ENCODE measurements around the gene IRF4.

Gene IRF4

DNA sequence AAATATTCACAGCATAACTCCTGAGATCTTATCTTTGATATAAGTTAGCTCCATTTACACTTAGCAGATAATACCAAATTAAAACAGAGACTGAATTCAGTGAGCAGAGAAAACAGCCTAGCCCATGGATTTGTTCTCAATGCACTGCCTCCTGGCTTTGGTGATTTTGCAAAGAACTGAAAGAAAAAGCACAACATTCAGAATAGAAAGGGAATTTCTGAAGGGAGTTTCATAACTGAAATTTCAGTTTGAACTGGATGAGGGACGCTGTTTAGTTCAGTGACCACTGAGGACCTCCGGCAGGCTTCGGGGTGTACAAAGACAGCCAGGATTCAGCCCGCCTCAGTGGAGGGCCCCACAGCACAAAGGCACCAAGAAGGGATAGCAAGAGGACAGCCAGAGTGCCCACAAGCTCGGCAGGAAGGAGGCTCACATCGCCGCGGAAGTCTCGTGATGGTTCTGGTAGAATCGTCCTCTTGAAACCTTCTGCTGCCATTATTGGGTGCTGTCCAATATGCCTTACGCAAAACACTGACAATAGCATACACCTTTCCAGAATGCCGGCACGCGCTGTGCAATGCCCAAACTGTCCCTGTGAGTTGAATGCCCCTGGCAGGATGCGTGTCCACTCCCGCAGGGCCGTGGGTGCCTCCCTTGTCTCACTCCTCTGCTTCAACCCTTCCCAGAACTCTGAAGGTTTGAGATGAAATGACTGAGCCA lies 9.7 kb upstream of the IRF4 start:
- no peak for DNase-seq (ENCODE audit: low read depth in 4 of 4, low spot score in 1 of 4)

DNA sequence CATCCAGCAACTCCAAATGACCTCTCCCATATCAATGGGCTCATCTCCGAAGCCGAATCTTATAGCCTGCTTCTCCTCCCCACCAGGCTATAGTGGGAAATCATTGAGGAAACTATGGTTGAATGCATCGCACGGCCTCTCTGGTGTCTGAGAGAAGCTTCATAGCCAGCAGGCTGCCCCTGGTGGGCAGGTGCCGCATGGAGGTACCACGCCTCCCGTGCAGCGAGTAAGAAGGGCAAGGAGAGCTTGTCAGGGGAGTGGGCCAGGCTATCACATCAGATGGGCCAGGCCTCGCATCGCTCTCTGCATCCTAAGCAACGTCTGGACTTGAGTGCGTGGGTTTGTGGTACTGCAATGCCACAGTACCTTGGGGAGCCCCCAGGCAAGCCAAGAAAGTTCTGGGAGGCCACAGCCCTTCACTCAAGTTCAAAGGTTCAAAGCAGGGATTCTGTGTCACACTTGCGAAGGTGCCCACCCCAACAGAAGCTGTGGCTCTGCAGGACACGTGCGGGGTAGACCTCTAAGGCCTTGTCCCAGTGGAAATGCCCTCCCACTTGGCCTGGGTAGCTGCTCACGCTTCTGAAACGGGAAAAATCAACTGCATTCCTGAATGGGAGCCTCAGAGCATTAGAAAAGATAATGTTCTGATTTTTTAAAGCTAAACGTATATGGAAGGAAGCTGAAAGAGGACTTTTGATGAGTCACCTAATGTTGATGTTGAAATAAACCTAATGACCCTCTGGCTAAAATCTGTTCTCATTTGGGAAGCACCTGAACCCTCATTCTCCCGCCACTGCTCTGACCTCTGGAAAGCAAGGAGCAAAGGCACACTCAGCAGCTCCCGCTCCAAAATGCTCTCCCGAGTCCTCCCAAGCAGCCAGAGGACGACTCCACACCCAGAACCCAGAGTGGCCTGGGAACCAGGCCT lies 8.4 kb upstream of the IRF4 start:
- no peak for DNase-seq (ENCODE audit: low read depth in 4 of 4, low spot score in 1 of 4)

DNA sequence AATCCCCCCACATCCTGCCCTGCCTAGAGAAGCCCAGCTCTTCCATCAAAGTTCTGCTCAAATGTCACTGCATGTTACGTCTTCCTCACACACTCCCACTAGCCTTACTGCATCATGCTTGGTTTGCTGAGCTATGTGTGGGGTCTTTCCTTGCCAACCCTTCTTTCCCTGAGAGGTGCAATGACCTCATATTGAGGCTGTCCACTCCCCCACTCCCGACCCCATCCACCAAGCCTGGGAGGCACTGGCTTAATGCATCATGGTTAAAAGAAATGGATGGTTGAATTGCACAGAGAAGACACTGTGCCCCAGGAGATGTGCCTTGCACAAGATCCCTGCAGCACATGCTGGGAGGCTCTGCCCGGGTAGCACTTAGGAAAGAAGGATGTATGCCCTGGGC lies 7.7 kb upstream of the IRF4 start:
- DNase-seq (ENCODE audit: low read depth in 4 of 4, low spot score in 1 of 4) = no peak

DNA sequence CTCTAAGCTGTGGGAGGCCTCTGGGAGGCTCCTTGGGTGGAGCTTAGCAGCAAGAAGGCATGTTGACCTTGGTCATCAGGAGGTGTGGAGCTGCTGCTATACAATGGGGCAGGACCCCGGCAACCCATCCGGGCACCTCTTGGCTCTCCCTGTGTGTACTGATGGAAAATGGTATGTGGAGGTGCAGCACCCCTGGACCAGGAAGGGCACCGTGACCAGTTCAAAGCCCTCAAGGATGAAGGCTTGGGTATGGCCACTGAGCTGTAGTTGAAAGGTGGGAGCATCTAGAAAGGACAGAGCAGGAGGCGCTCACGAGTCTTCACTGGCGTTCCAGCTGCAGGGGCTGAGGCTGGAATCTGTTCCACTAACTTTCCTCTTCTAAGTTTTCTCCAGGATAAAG lies 6.7 kb upstream of the IRF4 start:
- no peak for DNase-seq (ENCODE audit: low read depth in 4 of 4, low spot score in 1 of 4)

DNA sequence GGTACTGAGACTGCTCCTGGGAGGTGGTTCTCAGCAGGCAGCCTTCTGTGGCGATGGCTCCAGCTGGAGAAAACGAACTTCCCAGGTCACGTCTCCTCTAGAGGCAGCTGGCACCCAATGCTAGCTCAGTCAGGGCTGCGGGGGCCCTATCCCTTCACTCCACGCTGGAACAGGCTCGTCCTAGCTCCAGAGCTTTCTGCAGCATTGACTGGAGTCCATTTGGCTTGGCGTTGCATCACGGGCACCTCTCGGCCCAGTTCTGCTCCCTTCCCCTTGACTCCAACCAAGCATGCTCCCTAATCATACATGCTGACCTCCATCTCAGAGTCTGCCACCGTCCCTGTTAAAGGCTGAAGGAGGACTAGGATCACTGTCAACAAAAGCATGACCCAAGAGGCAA lies 5.9 kb upstream of the IRF4 start:
- no peak for DNase-seq (ENCODE audit: low read depth in 4 of 4, low spot score in 1 of 4)

DNA sequence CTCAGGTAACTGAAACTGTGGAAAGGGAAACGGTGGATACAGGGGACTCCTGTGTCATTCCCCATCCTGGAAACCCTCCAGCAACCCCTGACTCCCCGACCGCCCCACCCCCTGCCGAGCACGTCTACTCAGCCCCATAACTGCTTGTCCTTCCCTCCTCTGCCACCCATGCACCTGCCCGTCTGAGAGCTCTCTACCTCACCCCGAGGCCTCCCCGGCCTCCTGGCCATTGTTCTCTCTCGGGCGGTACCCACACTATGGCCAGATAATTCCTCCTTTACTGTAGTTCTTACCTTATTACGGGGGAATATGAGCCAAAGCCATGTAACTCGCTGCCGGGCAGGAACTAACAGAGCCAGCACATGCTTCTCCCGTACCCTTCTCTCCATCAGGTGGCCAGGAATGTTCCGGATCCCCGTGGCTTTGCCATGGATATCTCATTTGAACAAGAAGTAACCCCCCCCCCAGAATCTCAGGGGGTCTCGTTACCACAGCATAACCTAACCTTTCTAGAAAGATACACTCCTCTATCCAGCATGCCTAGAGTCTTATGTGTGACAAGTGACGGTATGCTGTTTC lies 4.8 kb upstream of the IRF4 start:
- no peak for DNase-seq (ENCODE audit: low read depth in 4 of 4, low spot score in 1 of 4)

DNA sequence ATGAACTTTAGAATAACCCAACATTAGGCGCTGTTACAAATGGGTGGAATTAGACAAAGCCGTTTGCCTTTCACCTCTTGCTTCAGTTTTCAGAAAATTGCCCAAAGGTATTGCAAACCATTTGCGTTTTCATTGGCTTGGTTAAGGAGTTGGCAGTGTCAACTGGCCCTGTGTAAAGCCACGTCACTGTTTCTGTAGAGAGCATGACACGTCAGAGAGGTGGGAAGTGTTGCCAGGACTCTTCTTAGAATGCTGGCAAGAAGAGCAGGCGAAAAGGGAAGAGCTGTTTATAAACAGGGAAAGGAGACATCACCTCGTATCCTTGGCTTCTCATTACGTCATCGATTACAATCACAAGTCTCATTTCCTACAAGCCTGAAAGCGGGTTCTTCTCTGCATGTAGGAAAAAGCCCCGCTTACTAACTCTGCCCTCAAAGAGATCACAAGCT lies 4.2 kb upstream of the IRF4 start:
- no peak for DNase-seq (ENCODE audit: low read depth in 4 of 4, low spot score in 1 of 4)

DNA sequence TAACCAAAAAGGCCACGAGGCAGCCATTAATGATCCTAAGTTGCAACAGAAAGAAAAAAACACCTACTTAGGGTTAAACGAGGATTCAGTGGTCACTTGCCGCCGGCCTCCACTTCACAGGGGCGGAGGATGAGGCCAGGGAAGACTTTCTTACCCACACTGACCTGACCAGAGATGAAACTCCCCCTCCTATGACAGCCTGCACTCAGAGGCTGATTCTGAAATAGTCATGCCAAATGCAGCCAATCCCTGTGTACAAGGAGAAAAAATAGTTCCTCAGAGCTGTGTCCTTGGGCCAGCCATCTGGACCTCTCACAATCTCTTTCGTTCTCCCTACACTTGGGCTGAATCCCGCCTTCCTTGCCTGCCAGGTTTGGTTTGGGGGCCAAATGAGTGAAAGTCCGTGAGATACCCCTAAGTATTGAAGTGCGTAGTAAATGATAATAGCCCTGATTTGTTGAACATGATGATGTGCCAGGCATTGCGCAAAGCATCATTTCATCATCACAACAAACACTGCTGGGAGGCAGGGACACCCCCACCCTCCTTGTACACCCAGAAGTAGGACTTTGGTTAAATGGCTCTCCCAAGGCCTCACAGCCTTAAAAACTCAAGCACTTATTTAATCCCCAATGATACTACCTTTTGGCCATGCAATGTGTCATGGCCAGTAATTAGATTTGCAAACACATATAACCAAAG lies 3.2 kb upstream of the IRF4 start:
- no peak for DNase-seq (ENCODE audit: low read depth in 4 of 4, low spot score in 1 of 4)

DNA sequence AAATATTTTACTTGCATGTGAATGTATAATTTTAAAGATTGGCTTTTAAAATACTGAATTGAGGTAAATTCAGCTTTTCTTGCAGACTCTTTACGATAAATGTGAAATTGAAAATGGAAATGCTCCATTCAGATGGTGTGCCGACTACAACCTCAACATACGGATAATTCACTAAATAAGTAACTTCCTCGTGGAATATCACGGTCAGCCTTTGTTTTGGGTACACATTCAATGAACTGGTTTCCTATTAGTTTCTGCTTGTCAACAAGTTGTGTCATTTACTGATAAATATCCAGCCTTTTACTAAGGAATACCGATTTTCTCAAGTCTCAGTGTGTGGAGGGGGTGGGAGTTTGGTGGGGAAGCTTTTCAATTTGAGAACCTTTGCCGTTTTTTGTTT lies 2.4 kb upstream of the IRF4 start:
- DNase-seq (ENCODE audit: low read depth in 4 of 4, low spot score in 1 of 4) = no peak

DNA sequence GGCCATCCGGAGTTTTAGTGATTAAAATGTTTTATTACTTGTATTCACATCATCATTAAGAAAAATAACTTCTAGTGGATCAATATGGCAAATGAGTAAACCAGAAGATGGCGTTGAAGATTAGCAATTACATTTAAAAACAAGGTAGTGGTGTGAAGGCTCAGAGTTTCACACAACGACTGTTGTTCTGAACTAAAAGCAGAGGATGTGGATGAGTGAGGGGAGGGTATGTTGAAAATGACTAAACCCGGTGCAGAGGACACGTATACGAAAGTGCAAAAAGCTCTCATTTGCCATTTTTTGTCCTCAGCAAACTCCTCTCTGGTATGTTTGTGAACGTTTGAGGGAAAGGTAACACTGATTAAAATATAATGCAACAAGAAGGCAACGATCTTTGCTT lies 1.9 kb upstream of the IRF4 start:
- no peak for DNase-seq (ENCODE audit: low read depth in 4 of 4, low spot score in 1 of 4)

DNA sequence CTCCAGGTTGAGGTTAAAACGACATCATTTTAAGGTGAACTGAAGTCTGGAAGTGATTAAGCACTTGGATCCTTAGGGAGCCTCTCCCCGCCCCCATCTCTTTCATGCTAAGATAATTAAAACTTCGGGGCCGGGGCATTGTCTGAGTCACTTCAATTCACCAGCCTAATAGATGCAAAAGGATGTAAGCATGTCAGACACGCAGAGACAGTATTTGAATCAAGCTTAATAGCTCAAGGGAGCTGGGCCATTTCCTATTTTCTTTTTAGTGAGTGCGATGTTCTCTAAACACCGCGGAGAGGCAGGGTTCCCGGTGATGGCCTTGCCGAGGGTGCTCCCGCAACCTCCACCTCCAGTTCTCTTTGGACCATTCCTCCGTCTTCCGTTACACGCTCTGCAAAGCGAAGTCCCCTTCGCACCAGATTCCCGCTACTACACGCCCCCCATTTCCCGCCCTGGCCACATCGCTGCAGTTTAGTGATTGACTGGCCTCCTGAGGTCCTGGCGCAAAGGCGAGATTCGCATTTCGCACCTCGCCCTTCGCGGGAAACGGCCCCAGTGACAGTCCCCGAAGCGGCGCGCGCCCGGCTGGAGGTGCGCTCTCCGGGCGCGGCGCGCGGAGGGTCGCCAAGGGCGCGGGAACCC lies 516 bp upstream of the IRF4 start:
- DNase-seq (ENCODE audit: low read depth in 4 of 4, low spot score in 1 of 4) = no peak

DNA sequence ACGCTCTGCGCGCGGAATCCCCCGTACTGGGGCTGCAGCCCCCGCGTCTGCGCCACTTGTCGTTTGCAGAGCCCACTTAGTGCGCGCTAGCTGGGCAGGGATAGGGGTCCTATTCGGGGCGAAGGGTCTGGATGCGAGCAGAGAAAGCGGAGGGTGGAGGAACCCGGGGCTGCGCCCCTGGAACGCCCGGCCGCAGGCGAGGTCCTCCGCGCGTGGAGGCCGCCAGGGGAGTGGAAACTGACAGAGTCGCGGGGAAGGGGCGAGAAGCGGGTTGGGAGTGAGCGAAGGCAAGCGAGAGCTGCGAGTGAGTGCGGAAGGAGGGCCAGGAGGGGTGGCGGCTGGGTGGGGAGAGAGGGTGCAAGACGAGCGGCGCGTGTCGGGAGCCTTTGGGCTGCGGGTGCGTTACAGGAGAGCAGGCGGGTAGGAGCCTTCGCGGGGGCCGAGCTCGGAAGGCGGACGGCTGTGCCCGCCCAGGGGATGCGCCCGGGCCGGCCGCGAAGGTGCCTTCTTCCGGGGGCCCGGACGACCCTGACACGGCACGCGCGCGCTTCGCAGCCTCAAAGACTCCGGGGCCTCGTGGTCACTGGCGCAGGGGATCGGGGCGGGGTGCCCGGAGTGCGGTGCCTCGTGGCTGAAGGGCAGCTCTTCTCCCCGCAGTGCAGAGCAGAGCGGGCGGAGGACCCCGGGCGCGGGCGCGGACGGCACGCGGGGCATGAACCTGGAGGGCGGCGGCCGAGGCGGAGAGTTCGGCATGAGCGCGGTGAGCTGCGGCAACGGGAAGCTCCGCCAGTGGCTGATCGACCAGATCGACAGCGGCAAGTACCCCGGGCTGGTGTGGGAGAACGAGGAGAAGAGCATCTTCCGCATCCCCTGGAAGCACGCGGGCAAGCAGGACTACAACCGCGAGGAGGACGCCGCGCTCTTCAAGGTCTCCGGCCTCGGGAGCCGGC lies 1.2 kb downstream of the IRF4 start:
- DNase-seq (ENCODE audit: low read depth in 4 of 4, low spot score in 1 of 4) = no peak

DNA sequence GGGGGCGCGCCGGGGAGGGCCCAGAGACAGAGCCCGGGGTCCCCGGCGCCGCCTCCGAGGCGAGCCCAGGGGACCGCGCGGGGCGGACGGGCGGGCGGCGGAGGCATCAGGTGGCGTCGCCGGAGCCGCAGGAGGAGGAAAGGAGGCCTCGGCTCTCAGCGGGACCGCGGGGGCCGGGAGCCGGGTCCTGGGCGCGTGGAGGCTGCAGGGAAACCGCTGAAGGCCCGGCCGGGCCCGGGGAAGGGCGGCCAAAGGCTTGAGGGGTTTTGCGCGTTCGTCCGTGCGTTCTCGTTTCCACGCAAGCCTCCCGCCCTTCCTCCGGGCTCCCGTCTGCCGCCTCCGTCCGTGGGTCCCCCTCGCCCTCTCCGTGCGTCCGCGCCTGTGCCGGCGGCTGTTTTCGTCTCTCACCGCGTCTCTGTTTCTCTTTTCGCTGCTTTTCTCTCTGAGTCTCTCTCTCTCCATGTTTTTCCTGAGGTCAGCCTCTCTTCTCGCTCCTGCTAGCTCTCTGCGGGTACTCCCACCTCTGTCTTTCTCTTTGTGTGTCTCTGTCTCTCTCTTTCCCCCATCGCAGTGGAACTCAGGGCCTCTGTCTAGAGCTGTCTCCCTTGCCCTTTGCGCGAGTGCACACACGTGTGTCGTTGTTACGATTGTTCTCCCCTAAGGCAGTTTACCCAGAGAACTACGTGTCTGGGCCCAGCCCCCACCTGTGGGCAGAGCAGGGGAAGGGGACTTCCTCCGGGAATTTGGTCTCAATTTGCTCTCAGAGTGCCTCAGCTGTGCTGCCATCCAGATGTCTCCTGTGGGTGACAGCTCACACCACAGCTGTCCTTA lies 2.1 kb downstream of the IRF4 start:
- no peak for DNase-seq (ENCODE audit: low read depth in 4 of 4, low spot score in 1 of 4)

DNA sequence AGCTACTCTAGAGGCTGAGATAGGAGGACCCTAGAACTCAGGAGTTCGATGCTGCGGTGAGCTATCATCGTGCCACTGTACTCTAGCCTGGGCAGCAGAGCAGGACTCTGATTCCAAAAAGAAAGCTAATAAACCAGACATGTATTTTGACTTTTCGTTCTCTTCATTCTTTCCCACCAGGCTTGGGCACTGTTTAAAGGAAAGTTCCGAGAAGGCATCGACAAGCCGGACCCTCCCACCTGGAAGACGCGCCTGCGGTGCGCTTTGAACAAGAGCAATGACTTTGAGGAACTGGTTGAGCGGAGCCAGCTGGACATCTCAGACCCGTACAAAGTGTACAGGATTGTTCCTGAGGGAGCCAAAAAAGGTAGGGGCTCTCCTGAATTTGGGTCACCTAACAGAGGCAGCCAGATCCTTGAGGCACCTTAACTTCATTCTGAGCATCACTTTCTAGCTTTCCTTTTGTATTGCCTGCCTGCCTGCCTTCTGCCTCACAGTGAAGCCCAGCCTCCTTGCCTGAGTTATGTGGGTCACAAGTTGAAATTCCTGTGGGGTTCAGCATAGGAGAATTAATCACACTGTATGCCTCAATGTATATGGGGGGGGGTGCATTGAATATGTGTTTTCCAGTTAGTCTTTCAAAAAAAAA lies 3.2 kb downstream of the IRF4 start:
- DNase-seq (ENCODE audit: low read depth in 4 of 4, low spot score in 1 of 4) = no peak

DNA sequence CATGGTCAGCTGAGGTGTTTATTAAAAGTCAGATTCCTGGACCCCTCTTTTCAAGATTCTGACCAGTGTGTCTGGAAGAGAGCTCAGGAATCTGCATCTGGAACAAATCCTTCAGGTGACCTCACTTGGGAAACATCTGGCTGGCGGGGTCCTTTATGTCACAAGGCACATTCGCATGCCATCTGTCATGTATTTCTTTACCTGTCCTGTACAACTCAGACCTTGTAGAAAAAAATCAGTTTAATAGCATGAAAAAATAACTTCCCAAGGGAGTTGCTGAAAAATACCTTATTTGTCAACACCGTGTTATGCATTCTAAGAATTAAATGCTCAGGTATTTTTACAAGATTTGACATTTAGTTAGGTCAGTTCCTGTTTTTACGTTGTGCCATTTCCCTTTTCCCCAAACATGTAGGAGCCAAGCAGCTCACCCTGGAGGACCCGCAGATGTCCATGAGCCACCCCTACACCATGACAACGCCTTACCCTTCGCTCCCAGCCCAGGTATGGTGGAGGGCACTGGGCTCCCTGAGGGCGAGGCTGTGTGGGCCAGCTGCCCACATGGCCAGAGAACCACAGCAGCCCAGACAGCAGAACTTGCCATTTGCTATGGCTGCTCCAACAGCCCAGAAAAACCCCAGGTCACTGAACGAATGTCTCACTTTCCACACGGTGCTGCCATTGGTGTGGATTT lies 4.0 kb downstream of the IRF4 start:
- DNase-seq (ENCODE audit: low read depth in 4 of 4, low spot score in 1 of 4) = no peak

DNA sequence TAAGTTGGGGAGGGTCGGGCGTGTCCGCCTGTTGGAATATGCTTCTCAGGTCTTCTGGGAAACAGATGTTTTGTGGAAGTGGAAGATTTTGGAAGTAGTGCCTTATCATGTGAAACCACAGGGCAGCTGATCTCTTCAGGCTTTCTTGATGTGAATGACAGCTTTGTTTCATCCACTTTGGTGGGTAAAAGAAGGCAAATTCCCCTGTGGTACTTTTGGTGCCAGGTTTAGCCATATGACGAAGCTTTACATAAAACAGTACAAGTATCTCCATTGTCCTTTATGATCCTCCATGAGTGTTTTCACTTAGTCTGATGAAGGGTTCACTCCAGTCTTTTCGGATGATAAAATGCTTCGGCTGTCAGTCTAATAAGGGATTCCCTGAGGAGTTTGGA lies 4.6 kb downstream of the IRF4 start:
- no peak for DNase-seq (ENCODE audit: low read depth in 4 of 4, low spot score in 1 of 4)

DNA sequence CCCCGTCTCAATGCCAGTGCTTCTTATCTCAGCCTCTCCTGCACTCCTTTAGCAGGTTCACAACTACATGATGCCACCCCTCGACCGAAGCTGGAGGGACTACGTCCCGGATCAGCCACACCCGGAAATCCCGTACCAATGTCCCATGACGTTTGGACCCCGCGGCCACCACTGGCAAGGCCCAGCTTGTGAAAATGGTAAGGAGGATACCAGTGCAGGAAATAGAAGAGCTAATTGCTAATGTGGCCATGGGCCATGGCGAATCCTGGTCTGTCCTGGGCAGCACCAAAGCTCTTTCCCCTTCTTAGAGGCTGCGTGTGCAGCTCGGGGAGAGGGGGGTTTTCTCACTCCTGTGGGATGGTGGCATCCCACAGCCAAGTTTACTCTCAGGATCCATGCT lies 5.5 kb downstream of the IRF4 start:
- DNase-seq (ENCODE audit: low read depth in 4 of 4, low spot score in 1 of 4) = no peak

DNA sequence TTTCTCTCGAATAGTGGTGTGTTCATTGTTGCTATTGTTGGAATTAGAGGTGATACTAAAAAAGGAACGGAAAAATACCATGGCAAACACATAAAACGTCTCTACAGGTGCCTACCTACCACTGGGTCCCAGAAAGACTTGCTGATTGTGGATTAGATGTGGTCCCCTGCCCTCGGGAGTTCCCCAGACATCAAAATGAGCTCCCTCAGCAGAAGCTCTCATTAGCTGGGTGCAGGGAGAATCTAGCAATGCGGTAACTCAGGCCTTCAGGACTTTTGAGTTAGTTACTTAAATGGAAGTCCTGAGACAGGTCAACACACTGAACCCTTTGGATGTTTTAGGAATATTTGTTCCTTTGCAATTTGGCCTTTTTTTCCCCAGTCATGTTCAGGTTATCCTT lies 6.1 kb downstream of the IRF4 start:
- DNase-seq (ENCODE audit: low read depth in 4 of 4, low spot score in 1 of 4) = no peak

Data from stimulated activated CD4-positive, alpha-beta T cell treated with anti-CD3 and anti-CD28 coated beads, Interleukin-1b, Interleukin-23, amount 100 ng/mL, for 24 hours (primary cell).